RWPE1 (cell line): ENCODE results near the gene ESPN.
"Not testable (repeated sequence)": the region's sequence is repeated elsewhere in the genome, so short reads cannot be mapped to it uniquely, and the experiment has no call there.

Experiments
- CTCF ChIA-PET: fragments of 350-600 bp; sonication (Branson Sonifier 250); formaldehyde crosslinking; extraction: SDS; loops from one replicate; lab custom pipeline; 2021; lab: Yijun Ruan, JAX
- POLR2A ChIA-PET: fragments of 400-600 bp; formaldehyde crosslinking; extraction: SDS; loops from one replicate; lab custom pipeline; 2020; ENCODE audit warnings: antibody characterized with exemption; ENCODE audit not compliant: low non-redundant PET; lab: Yijun Ruan, JAX
- DNase-seq: peaks from one replicate; pipeline ENCODE4 v3.0.0; 2012; ENCODE audit warnings: low spot score
- H3K27ac ChIP-seq: fragments of 450-650 bp; 2 replicates; pipeline ENCODE4 v1.5.1; 2017
- TF ChIP-seq, protein P1 (sequence below): fragments of 450-650 bp; conservative IDR thresholded peaks from 2 replicates; pipeline ENCODE4 v1.5.1; 2017; ENCODE audit warnings: low read depth, mild to moderate bottlenecking

ESPN gene

GRCh38 chr1:6434186-6434585 is 9.6 kb downstream of the ESPN start:
- TF ChIP-seq, protein P1, sequence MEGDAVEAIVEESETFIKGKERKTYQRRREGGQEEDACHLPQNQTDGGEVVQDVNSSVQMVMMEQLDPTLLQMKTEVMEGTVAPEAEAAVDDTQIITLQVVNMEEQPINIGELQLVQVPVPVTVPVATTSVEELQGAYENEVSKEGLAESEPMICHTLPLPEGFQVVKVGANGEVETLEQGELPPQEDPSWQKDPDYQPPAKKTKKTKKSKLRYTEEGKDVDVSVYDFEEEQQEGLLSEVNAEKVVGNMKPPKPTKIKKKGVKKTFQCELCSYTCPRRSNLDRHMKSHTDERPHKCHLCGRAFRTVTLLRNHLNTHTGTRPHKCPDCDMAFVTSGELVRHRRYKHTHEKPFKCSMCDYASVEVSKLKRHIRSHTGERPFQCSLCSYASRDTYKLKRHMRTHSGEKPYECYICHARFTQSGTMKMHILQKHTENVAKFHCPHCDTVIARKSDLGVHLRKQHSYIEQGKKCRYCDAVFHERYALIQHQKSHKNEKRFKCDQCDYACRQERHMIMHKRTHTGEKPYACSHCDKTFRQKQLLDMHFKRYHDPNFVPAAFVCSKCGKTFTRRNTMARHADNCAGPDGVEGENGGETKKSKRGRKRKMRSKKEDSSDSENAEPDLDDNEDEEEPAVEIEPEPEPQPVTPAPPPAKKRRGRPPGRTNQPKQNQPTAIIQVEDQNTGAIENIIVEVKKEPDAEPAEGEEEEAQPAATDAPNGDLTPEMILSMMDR: no peak
- H3K27ac ChIP-seq: no peak overlapping the region
- DNase-seq: no peak
- POLR2A ChIA-PET: interaction anchor here (0.5 kb wide), 1 partner anchor 38 kb away, joined by 14 read pairs; no protein-coding TSS in a partner anchor
- CTCF ChIA-PET: no interaction called here

DNA sequence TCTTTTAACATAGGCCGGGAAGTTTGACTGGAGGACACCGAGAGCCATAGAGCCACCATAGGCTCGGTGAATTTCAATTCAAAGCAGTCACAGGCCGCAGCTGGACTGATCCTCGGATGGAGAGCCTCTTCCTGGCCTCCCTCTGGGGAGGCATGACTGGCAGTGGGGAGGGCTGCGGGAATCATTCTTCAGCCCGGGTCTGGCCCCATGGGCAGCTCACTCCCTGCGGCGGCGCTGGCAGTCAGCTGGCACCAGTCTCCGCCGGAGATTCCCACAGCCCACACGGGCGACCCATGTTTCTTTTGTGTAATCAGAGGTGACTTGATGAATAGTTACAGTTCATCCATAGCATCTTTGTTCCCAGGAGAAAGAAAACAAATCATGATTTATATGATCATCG is 10.6 kb downstream of the ESPN start:
- no peak for DNase-seq
- ChIA-PET CTCF (interaction anchor here (0.6 kb wide), 1 partner anchor 231 kb away, joined by 3 read pairs; no protein-coding TSS in a partner anchor), POLR2A (no interaction called here)
- TF ChIP-seq, protein P1: no peak
- H3K27ac ChIP-seq: no peak overlapping the region

- ChIA-PET CTCF (no interaction called here), POLR2A (no interaction called here)
- TF ChIP-seq, protein P1: no peak
- no peak overlapping the region for H3K27ac ChIP-seq
- DNase-seq: no peak
Observed at GRCh38 chr1:6435547-6435946, 11.0 kb downstream of the ESPN start.

DNA sequence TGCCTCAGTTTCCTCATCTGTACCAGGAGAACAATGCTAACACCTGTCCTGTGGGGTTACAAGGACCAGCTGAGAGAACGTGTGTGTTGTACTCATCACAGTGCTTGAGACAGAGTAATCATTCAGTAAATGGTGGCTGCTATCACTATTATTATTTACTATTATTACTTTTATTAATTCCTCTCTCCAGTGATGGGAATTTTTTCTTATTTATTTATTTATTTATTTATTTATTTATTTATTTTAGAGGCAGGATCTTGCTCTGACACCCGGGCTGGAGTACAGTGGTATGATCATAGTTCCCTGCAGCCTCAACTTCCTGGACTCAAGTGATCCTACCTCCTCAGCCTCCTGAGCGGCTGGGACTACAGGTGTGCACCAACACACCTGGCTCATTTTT is 11.7 kb downstream of the ESPN start:
- H3K27ac ChIP-seq, POLR2A ChIA-PET, DNase-seq: not testable (repeated sequence)
- CTCF ChIA-PET: interaction anchor here (0.8 to 5.5 kb wide), 2 partner anchors 13 to 15 kb away, joined by 3 to 85 read pairs; partner anchors contain the start of gene HES2

- H3K27ac ChIP-seq, POLR2A ChIA-PET, DNase-seq: not testable (repeated sequence)
- CTCF ChIA-PET: interaction anchor here (0.5 to 5.5 kb wide), 19 partner anchors 8 to 358 kb away, joined by 3 to 85 read pairs (median 5); partner anchors contain the start of gene HES2
Observed at GRCh38 chr1:6437012-6437700, 12.6 kb downstream of the ESPN start.

GRCh38 chr1:6438047-6438525 is 13.5 kb downstream of the ESPN start:
- peak overlapping the region; percentile 58 for H3K27ac ChIP-seq
- TF ChIP-seq, protein P1: peak; percentile 93
- CTCF ChIA-PET: interaction anchor here (0.5 to 5.5 kb wide), 19 partner anchors 9 to 193 kb away, joined by 3 to 85 read pairs (median 5); partner anchors contain the start of gene HES2
- peak; percentile 68 for DNase-seq
- POLR2A ChIA-PET: no interaction called here

GRCh38 chr1:6440198-6441126 is 15.9 kb downstream of the ESPN start:
- TF ChIP-seq, protein P1: peak; percentile 44
- H3K27ac ChIP-seq: 0 out of 2 replicates have a peak overlapping the region, but pooled peaks have one; percentile 58
- peak; percentile 79 for DNase-seq
- ChIA-PET POLR2A (no interaction called here), CTCF (interaction anchor here (0.5 to 5.5 kb wide), 4 partner anchors 20 to 399 kb away, joined by 4 to 85 read pairs (median 7); partner anchors contain the start of gene HES2)
